ENCODE data around the gene LDLRAD4.
"Not testable (repeated sequence)": the region's sequence is repeated elsewhere in the genome, so short reads cannot be mapped to it uniquely, and the experiment has no call there.

Gene LDLRAD4

GRCh38 chr18:13332874-13333273 lies 114.3 kb downstream of the LDLRAD4 start:
- DNase-seq = no peak

GRCh38 chr18:13335903-13336302 lies 117.3 kb downstream of the LDLRAD4 start:
- DNase-seq = no peak

GRCh38 chr18:13336841-13337240 lies 118.3 kb downstream of the LDLRAD4 start:
- DNase-seq = no peak

GRCh38 chr18:13337369-13337768 lies 118.8 kb downstream of the LDLRAD4 start:
- no peak for DNase-seq

- DNase-seq = no peak
These were observed 119.8 kb downstream of the LDLRAD4 start for GRCh38 chr18:13338318-13338717.

- no peak for DNase-seq
These were observed 121.1 kb downstream of the LDLRAD4 start for GRCh38 chr18:13339653-13340052.

GRCh38 chr18:13346449-13346848 lies 127.9 kb downstream of the LDLRAD4 start:
- not testable (repeated sequence) for DNase-seq

- DNase-seq = no peak
These were observed 134.7 kb downstream of the LDLRAD4 start for GRCh38 chr18:13353084-13353823.

GRCh38 chr18:13354402-13354801 lies 135.8 kb downstream of the LDLRAD4 start:
- DNase-seq = no peak

GRCh38 chr18:13356032-13356431 lies 137.5 kb downstream of the LDLRAD4 start:
- DNase-seq = no peak

GRCh38 chr18:13357289-13357688 lies 138.7 kb downstream of the LDLRAD4 start:
- no peak for DNase-seq

- DNase-seq = no peak
These were observed 140.7 kb downstream of the LDLRAD4 start for GRCh38 chr18:13359210-13359609.

GRCh38 chr18:13361431-13361830 lies 142.9 kb downstream of the LDLRAD4 start:
- DNase-seq = no peak

- no peak for DNase-seq
These were observed 143.5 kb downstream of the LDLRAD4 start for GRCh38 chr18:13362051-13362450.

GRCh38 chr18:13362607-13363006 lies 144.0 kb downstream of the LDLRAD4 start:
- DNase-seq = no peak

- no peak for DNase-seq
These were observed 144.8 kb downstream of the LDLRAD4 start for GRCh38 chr18:13363359-13363758.

- no peak for DNase-seq
These were observed 146.2 kb downstream of the LDLRAD4 start for GRCh38 chr18:13364721-13365205.

GRCh38 chr18:13366131-13366530 lies 147.6 kb downstream of the LDLRAD4 start:
- DNase-seq = no peak

GRCh38 chr18:13366541-13366940 lies 148.0 kb downstream of the LDLRAD4 start:
- DNase-seq = no peak

GRCh38 chr18:13366962-13367892 lies 148.7 kb downstream of the LDLRAD4 start:
- DNase-seq = no peak

GRCh38 chr18:13368080-13368813 lies 149.7 kb downstream of the LDLRAD4 start:
- DNase-seq = no peak

GRCh38 chr18:13369353-13369752 lies 150.8 kb downstream of the LDLRAD4 start:
- no peak for DNase-seq

Data from hypothalamus (tissue), 51 donors.